K562 (cell line): ENCODE measurements around the gene YPEL2. TPM values are rescaled to one million over a fixed set of nuclear protein-coding genes. Genes with fewer than 3 reads are reported as not detected.

Source experiments
- BDP1 ChIP-seq: IDR thresholded peaks from 3 replicates; pipeline ENCODE4 v1.6.1; 2011; ENCODE audit not compliant: insufficient read length, insufficient read depth
- CHD7 ChIP-seq: fragments of 200-600 bp; sonication (generic); IDR thresholded peaks from one replicate; pipeline ENCODE4 v1.6.1; 2012; ENCODE audit warnings: mild to moderate bottlenecking, low read depth, low read length, inconsistent platforms
- ELF1 ChIP-seq: fragments of 200-800 bp; sonication (Bioruptor generic); IDR thresholded peaks from 2 replicates; pipeline ENCODE4 v1.6.1; 2016; ENCODE audit warnings: missing genetic modification characterization, missing compliant biosample characterization
- GMEB1 ChIP-seq: fragments of 250-450 bp; sonication (Bioruptor Pico); IDR thresholded peaks from 2 replicates; pipeline ENCODE4 v1.4.0; 2020; ENCODE audit warnings: mild to moderate bottlenecking
- ZNF263 ChIP-seq: sonication (generic); formaldehyde crosslinking; IDR thresholded peaks from 2 replicates; pipeline ENCODE4 v1.8.0; 2022; ENCODE audit warnings: mild to moderate bottlenecking, missing genetic modification reagents, borderline replicate concordance
- polyA plus RNA-seq, 8 experiments: library from polyadenylated mRNA; depleted of rRNA in 4 of 8; stranded (reverse) in 5 of 8; unstranded in 3 of 8; fragments of >200 nt; fragmentation: Nextera tagmentation in 2 of 8; fragmentation: Illumina TruSeq in 1 of 8; extraction: Ambion mirVana in 2 of 8; extraction: Trizol in 1 of 8; gene quantifications; 2 replicates each; pipeline versions ENCODE4 v1.2.1 to v1.2.3, GENCODE V29; 2011 to 2014; ENCODE audit warnings: inconsistent platforms in 1 of 8, missing spikeins in 1 of 8
- total RNA-seq, 7 experiments: library from RNA; depleted of rRNA in 6 of 7; stranded (reverse); fragments of >200 nt in 6 of 7; fragmentation: Illumina TruSeq in 2 of 7; extraction: Trizol in 2 of 7; gene quantifications; 2 replicates each; pipeline versions ENCODE4 v1.2.1 to v1.2.3, GENCODE V29; 2011 to 2021; ENCODE audit warnings: low replicate concordance in 1 of 7

Gene YPEL2
- total and polyA plus RNA-seq, 9 of the 15 experiments (the other 6 are each of a cell fraction or from before 2014, with no cell fraction given): 0.11 to 2.4 (median 0.47) TPM

DNA sequence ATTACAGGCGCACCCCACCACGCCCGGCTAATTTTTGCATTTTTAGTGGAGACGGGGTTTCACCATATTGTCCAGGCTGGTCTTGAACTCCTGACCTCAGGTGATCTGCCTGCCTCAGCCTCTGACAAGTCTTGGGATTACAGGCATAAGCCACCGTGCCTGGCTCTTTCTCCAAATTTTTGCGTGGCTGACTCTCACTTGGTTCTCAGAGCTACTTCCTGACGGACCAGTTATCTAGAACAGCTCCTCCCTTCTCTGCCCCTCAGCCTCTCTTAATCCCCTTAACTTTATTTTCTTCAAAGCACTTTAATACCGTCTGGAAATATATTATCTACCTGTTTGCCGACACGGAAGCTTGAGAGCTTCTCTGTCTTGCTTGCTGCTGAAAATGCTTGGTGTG is 4.2 kb downstream of the YPEL2 start (continued):
- TF ChIP-seq GMEB1 (CRISPR knock-in tag) (no peak), CHD7 (no peak), ELF1 (tag) (no peak), BDP1 (no peak), ZNF263 (CRISPR knock-in tag) (no peak)
